H1 (cell line): ENCODE results near the gene MTMR4. TPM values are rescaled to one million over a fixed set of nuclear protein-coding genes. Genes with fewer than 3 reads are reported as not detected.

Experiments used
- CBX5 ChIP-seq: fragments of 300-800, 300-1000 bp; sonication (generic); IDR thresholded peaks from 2 replicates; pipeline ENCODE4 v1.7.1; 2016; ENCODE audit warnings: antibody characterized with exemption, low read length, low read depth
- polyA plus RNA-seq, 7 experiments: library from polyadenylated mRNA; depleted of rRNA in 3 of 7; stranded (reverse) in 5 of 7; unstranded in 2 of 7; fragments of >200 nt in 5 of 7; fragments of 200-250 nt in 2 of 7; gene quantifications; 1 replicate in 5 of 7; 2 replicates in 1 of 7; 4 replicates in 1 of 7; pipeline versions ENCODE4 v1.2.1 to v1.2.3, GENCODE V29; 2011 to 2013; ENCODE audit warnings: missing spikeins in 2 of 7, mixed read lengths in 2 of 7
- total RNA-seq: library from RNA; stranded (reverse); fragmentation: NEBNext Ultra II Directional; extraction: Animal tissue kit (Norgen Biotek cat#: 25700); gene quantifications from 2 replicates; pipeline ENCODE4 v1.2.1, GENCODE V29; 2021

Gene MTMR4
- total and polyA plus RNA-seq, 2 of the 8 experiments (the other 6 are each of a cell fraction or from before 2014, with no cell fraction given) = 15.9 to 39.2 TPM

DNA sequence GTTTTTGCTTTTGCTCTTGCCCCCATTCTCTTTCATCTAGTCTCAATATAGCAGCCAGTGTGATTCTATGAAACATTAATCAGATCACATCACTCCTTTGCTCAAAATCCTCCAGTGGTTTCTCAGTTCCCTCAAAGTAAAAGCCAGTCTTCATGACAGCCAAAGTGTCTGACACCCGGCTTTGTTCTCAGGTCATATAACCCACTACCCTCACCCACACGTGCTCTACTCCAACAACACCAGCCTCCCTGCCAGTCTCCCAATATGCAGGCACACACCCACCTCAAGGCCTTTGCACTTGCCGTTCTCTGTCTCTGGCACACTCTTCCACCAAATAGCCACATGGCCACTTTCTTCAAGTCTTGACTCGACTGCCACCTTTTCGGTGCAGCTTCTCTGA is 4.4 kb downstream of the MTMR4 start (continued):
- no peak for TF ChIP-seq CBX5
